Adrenal gland (tissue), 12 donors: ENCODE results near the gene NHERF2. TPM values are rescaled to one million over a fixed set of nuclear protein-coding genes. Genes with fewer than 3 reads are reported as not detected.

ENCODE experiments used
- DNase-seq, 7 donors: peaks; one replicate each; pipeline ENCODE4 v3.0.0-alpha.2; 2019 to 2020
- H3K27ac ChIP-seq, 5 donors: fragments of 200-600 bp; sonication (generic) in 4 of 5; 1 replicate in 3 of 5; 2 replicates in 2 of 5; pipeline versions ENCODE4 v1.5.1 to v1.8.0; 2016 to 2020; ENCODE audit warnings: mild to moderate bottlenecking in 1 of 5
- H3K27me3 ChIP-seq: fragments of 200-600 bp; 2 replicates; pipeline ENCODE4 v1.8.0; 2021
- H3K36me3 ChIP-seq, 2 donors: fragments of 200-600 bp; replicated peaks in 1 of 2; 1 replicate in 1 of 2; 2 replicates in 1 of 2; pipeline versions ENCODE4 v1.5.1 to v1.8.0; 2018 to 2022
- H3K4me1 ChIP-seq, 2 donors: fragments of 200-600 bp; replicated peaks in 1 of 2; 1 replicate in 1 of 2; 2 replicates in 1 of 2; pipeline versions ENCODE4 v1.5.1 to v1.8.0; 2018 to 2021
- H3K4me3 ChIP-seq, 4 donors: fragments of 200-600 bp; sonication (generic) in 3 of 4; one replicate each; pipeline ENCODE4 v1.5.1; 2016 to 2018
- H3K9me3 ChIP-seq, 3 donors: fragments of 200-600 bp; sonication (generic) in 1 of 3; replicated peaks in 1 of 3; 1 replicate in 2 of 3; 2 replicates in 1 of 3; pipeline versions ENCODE4 v1.5.1 to v1.8.0; 2016 to 2021
- CTCF ChIP-seq, 6 experiments: fragments of 450-650 bp in 4 of 6; fragments of 200-600 bp in 2 of 6; sonication (generic) in 1 of 6; IDR thresholded peaks; 1 replicate in 5 of 6; 2 replicates in 1 of 6; pipeline versions ENCODE4 v1.5.1 to v1.8.0; 2016 to 2021; ENCODE audit warnings: antibody characterized with exemption in 6 of 6, mild to moderate bottlenecking in 2 of 6, moderate library complexity in 1 of 6
- POLR2A ChIP-seq, 2 donors: fragments of 450-650 bp; IDR thresholded peaks; one replicate each; pipeline ENCODE4 v1.6.1; 2017; ENCODE audit warnings: antibody characterized with exemption in 2 of 2, mild to moderate bottlenecking in 2 of 2, moderate library complexity in 1 of 2
- WGBS, 4 donors: extraction: QIAGEN DNeasy Blood & Tissue Kit in 2 of 4; methylation state at CpG; one replicate each; pipeline versions ENCODE4 v1.1.5 to v1.1.7; 2013 to 2017; 5-methylcytosine and 5-hydroxymethylcytosine counted together
- intact Hi-C, 2 donors: fragments of 100-400 bp; cut with DNase I; formaldehyde crosslinking; loops; one replicate each; pipeline versions ENCODE4 v1.14.1 to v1.15.0; 2022 to 2023
- polyA plus RNA-seq, 3 donors: library from polyadenylated mRNA; stranded (reverse); fragments of 200-250 nt in 2 of 3; fragments of 350-450 nt in 1 of 3; fragmentation: Illumina TruSeq in 1 of 3; extraction: RNeasy Lipid Tissue Mini Kit (QIAGEN cat#74804) in 1 of 3; gene quantifications; one replicate each; pipeline ENCODE4 v1.2.3, GENCODE V29; 2013 to 2014
- total RNA-seq, 9 donors: library from RNA; depleted of rRNA in 4 of 9; stranded (reverse); fragments of >200 nt in 4 of 9; fragments of 120-200 nt in 1 of 9; fragmentation: NEBNext Ultra II Directional in 1 of 9; extraction: Animal tissue kit (Norgen Biotek cat#: 25700) in 1 of 9; gene quantifications; one replicate each; pipeline versions ENCODE4 v1.1.0 to v1.2.4, GENCODE V29; 2013 to 2023
- donor health status: healthy with polysubstance abuse.
- donor health status: Bipolar disorder and iron deficiency.
- donor health status: DM: yes; HTN: yes; CAD: no.
- donor health status: DM: no; HTN: no; CAD: no.
- donor health status: DM: no; HTN: no; CAD: no.
- donor health status: DM: yes; HTN: yes; CAD: no.

The NHERF2 gene
- total and polyA plus RNA-seq, 12 donors = 12.5 to 263 (median 67.7) TPM

DNA sequence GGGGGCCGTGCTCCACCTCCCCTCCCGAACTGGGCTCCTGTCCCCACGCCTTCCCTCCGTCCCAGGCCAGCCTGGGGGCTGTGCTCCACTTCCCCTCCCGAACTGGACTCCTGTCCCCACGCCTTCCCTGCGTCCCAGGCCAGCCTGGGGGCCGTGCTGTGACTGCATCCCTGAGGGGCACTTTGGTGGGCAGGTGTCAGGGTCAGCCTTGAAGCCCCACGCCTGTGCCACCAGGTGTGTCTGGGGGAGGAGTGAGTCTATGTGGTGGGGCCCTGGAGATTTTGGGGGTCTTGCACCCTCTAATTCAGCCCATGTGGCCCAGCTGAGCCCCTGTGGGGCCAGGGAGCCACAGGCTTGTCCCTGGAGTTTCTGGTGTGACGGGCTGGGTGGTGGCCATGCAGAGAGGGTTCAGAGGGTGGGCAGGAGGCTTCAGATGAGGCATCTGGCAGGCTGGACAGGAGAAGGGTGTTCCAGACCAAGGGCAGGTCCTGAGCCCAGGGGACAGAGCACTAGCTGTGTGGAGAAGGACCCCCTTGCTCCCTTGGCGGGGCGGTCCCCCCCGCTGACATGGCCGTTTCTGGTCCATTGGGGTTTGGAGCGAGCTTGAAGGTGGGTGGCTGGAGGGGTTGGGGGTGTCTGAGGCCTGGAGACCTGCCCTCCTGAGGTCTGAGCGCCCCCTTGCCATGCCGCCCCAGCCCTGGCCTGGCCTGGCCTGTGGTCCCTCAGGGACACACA lies 8.2 kb downstream of the NHERF2 start:
- TF ChIP-seq POLR2A (IDR thresholded peaks at IDR 0.05) = no peak
- no peak for TF ChIP-seq CTCF (IDR thresholded peaks at IDR 0.05)
- 57 to 78% (median 63%) methylated on average over 11 to 16 of the region's 17 CpGs for WGBS, 4 donors
- Histone ChIP-seq H3K27ac (peak overlapping the region in 3 of 5 donors; percentile 37 to 90 (median 74)), H3K9me3 (no peaks in the 10 kb centered on the region), H3K4me3 (no peak overlapping the region), H3K36me3 (no peaks in the 10 kb centered on the region), H3K4me1 (peaks cover 9 to 63% of the 10 kb centered on the region in 2 donors), H3K27me3 (no peaks in the 10 kb centered on the region)
- no peak for DNase-seq
- intact Hi-C loops = no loop called here

DNA sequence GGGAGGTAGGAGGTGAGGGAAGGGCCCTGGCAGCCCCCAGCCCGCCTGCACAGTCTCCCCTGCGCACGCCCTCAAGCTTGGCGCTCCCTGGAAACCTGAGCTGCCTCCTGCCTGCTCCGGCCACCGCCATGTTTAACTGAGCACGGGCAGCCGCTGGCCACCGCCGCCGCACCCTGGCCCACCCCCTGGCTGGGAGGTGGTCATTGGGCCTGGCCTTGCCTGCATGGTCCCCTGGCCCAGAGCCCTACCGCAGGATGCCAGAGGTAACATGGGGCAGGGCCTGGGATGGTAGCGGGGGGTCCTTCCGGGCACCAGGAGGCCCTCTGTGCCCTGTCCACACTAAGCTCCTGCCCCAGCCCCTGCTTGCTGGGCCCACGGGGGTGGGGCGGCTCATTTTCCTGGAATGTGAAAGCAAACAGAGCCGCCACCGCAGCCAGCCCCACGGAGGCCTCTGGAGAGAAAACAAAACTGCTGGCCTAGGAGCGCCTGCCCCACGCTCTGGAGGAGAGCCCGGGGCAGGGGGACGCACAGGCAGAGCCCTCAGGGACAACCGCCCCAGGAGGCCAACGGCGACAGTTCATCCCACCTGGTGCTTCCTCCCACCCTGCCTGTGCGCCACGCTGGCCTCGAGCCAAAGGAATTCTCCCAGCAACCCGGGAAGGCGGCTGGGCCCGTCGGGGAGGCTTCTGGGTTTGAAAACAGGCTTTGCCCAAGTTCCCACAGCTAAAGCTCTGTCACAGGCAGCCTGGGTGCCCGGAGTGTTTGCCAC lies 8.9 kb downstream of the NHERF2 start:
- no peaks in the 10 kb centered on the region for H3K36me3 ChIP-seq

DNA sequence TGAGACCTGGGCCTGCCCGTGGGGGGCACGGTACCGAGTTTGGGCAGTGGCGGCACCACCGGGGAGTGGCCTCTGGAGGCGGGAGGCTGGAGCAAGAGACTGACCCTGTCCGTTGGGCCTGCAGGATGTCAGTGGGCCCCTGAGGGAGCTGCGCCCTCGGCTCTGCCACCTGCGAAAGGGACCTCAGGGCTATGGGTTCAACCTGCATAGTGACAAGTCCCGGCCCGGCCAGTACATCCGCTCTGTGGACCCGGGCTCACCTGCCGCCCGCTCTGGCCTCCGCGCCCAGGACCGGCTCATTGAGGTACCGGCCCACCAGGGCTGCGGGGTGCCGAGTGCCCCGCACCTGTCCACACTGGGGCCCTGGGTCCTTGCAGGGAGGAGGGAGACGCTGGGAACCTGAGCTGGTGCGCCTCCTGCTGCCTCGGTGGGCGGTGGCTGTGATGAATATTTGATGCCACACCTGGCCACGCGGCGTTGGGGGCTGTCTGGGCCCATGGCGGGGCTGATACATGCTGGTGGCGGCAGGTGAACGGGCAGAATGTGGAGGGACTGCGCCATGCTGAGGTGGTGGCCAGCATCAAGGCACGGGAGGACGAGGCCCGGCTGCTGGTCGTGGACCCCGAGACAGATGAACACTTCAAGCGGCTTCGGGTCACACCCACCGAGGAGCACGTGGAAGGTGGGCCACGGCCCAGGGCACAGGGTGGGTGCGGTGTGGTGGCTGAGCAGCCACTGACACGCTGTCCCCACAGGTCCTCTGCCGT lies 9.7 kb downstream of the NHERF2 start:
- WGBS, 4 donors = 83 to 86% (median 85%) methylated on average over 23 to 47 of the region's 47 CpGs
- Histone ChIP-seq H3K4me3 (peak overlapping the region in 1 of 4 donors; percentile 10), H3K27ac (peak overlapping the region in 4 of 5 donors; percentile 37 to 90 (median 60)), H3K9me3 (no peaks in the 10 kb centered on the region), H3K36me3 (no peaks in the 10 kb centered on the region), H3K4me1 (peaks cover 9 to 69% of the 10 kb centered on the region in 2 donors), H3K27me3 (no peaks in the 10 kb centered on the region)
- TF ChIP-seq POLR2A (IDR thresholded peaks at IDR 0.05) (no peak), CTCF (IDR thresholded peaks at IDR 0.05) (no peak)
- no peak for DNase-seq
- intact Hi-C loops = no loop called here

More for the DNA sequence above, 8.9 kb downstream of the NHERF2 start:
- Histone ChIP-seq H3K9me3 (no peaks in the 10 kb centered on the region), H3K4me1 (peaks cover 9 to 69% of the 10 kb centered on the region in 2 donors), H3K27ac (peak overlapping the region in 4 of 5 donors; percentile 37 to 90 (median 60)), H3K27me3 (no peaks in the 10 kb centered on the region), H3K4me3 (peak overlapping the region in 1 of 4 donors; percentile 10)
- peak in 2 of 7 donors; percentile 26 to 71 for DNase-seq
- intact Hi-C loops = no loop called here
- TF ChIP-seq POLR2A (IDR thresholded peaks at IDR 0.05) (no peak), CTCF (IDR thresholded peaks at IDR 0.05) (no peak)
- WGBS, 4 donors = 51 to 75% (median 67%) methylated on average over 8 to 34 of the region's 34 CpGs

DNA sequence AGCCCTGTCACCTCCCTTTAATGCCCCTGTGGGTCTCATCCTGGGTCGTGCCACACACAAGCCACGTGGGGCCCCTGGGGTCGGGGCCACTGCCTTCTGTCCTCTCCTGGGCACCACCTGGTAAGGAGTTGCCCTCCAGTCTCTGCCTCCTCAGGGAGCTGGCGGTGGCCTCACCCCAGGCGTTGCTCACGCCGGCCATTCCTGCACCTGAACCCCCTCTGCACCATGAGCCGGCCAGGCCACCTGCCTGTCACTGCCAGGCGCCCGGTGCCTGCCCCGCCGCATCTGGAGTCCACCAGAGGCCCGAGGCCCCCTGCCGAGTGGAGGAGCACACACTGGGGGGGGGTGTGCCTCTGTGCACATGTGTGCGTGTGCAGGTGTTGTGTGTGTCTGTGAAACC lies 10.4 kb downstream of the NHERF2 start:
- H3K27me3 ChIP-seq = no peaks in the 10 kb centered on the region
- H3K27ac ChIP-seq = peak overlapping the region in 2 of 5 donors; percentile 72 to 90
- no peaks in the 10 kb centered on the region for H3K9me3 ChIP-seq
- intact Hi-C loops = no loop called here
- TF ChIP-seq CTCF (IDR thresholded peaks at IDR 0.05) (no peak), POLR2A (IDR thresholded peaks at IDR 0.05) (no peak)
- WGBS, 4 donors = 87 to 93% (median 89%) methylated on average over 6 to 15 of the region's 15 CpGs
- no peak for DNase-seq
- no peak overlapping the region for H3K4me3 ChIP-seq
- H3K36me3 ChIP-seq = no peaks in the 10 kb centered on the region
- peaks cover 9 to 69% of the 10 kb centered on the region in 2 donors for H3K4me1 ChIP-seq
